Ovary (tissue), 9 donors: Measurements from ENCODE around the gene ACSL3. TPM values are rescaled to one million over a fixed set of nuclear protein-coding genes. Genes with fewer than 3 reads are reported as not detected.

ENCODE experiments used
- DNase-seq, 5 donors: peaks; one replicate each; pipeline ENCODE4 v3.0.0-alpha.2; 2019 to 2020
- H3K27ac ChIP-seq, 2 donors: fragments of 200-600 bp; one replicate each; pipeline versions ENCODE4 v1.5.1 to v1.8.0; 2019 to 2022
- H3K27me3 ChIP-seq: fragments of 200-600 bp; one replicate; pipeline ENCODE4 v1.8.0; 2022
- H3K36me3 ChIP-seq: fragments of 200-600 bp; sonication (generic); one replicate; pipeline ENCODE4 v1.5.1; 2019
- H3K4me1 ChIP-seq: one replicate; pipeline ENCODE4 v1.8.1; 2013; ENCODE audit warnings: mild to moderate bottlenecking, moderate library complexity; ENCODE audit not compliant: insufficient read depth
- H3K4me3 ChIP-seq: fragments of 200-600 bp; sonication (generic); one replicate; pipeline ENCODE4 v1.5.1; 2017
- H3K9me3 ChIP-seq, 2 donors: fragments of 200-600 bp in 1 of 2; sonication (generic) in 1 of 2; one replicate each; pipeline versions ENCODE4 v1.5.1 to v1.8.1; 2013 to 2019; ENCODE audit warnings: mild to moderate bottlenecking in 1 of 2, moderate library complexity in 1 of 2
- CTCF ChIP-seq, 3 donors: fragments of 450-650 bp in 2 of 3; fragments of 200-600 bp in 1 of 3; IDR thresholded peaks; one replicate each; pipeline versions ENCODE4 v1.5.1 to v1.8.0; 2016 to 2022; ENCODE audit warnings: antibody characterized with exemption in 3 of 3, mild to moderate bottlenecking in 1 of 3
- EP300 ChIP-seq: sonication (generic); formaldehyde crosslinking; IDR thresholded peaks from one replicate; pipeline ENCODE4 v1.6.1; 2017; ENCODE audit warnings: antibody characterized with exemption
- POLR2A ChIP-seq: fragments of 450-650 bp; IDR thresholded peaks from one replicate; pipeline ENCODE4 v1.6.1; 2017; ENCODE audit warnings: antibody characterized with exemption, mild to moderate bottlenecking, moderate library complexity
- WGBS, 3 donors: extraction: QIAGEN DNeasy Blood & Tissue Kit in 1 of 3; methylation state at CpG; one replicate each; pipeline versions ENCODE4 v1.1.5 to v1.1.7; 2013 to 2017; 5-methylcytosine and 5-hydroxymethylcytosine counted together
- intact Hi-C, 4 donors: fragments of 100-400 bp; cut with DNase I; formaldehyde crosslinking; loops; one replicate each; pipeline versions ENCODE4 v1.11.0 to v1.15.1; 2022 to 2023
- polyA plus RNA-seq, 2 donors: library from polyadenylated mRNA; stranded (reverse); fragments of 200-250 nt in 1 of 2; fragments of 350-450 nt in 1 of 2; fragmentation: Illumina TruSeq in 1 of 2; extraction: RNeasy Lipid Tissue Mini Kit (QIAGEN cat#74804) in 1 of 2; gene quantifications; one replicate each; pipeline ENCODE4 v1.2.3, GENCODE V29; 2013 to 2014
- total RNA-seq, 7 donors: library from RNA; depleted of rRNA in 2 of 7; stranded (reverse); fragments of >200 nt in 2 of 7; fragmentation: NEBNext Ultra II Directional in 3 of 7; extraction: Animal tissue kit (Norgen Biotek cat#: 25700) in 3 of 7; gene quantifications; one replicate each; pipeline versions ENCODE4 v1.1.0 to v1.2.4, GENCODE V29; 2016 to 2023
- donor health status: DM: no; HTN: no; CAD: no; lungs with moderate emphysema.
- donor health status: DM: no; HTN: no; CAD: no.
- donor health status: Bipolar disorder and iron deficiency.
- donor health status: DM: yes; HTN: yes; CAD: no.
- donor health status: DM: no; HTN: no; CAD: no.
- donor health status: DM: yes; HTN: yes; CAD: no.

Gene ACSL3
- total and polyA plus RNA-seq, 9 donors: 14.0 to 85.1 (median 46.0) TPM

- intact Hi-C loops: no loop called here
- H3K27me3 ChIP-seq: no peaks in the 10 kb centered on the region
- DNase-seq: no peak
- WGBS, 3 donors: 96 to 98% (median 97%) methylated on average over 5 of the region's 5 CpGs
- no peak overlapping the region for H3K4me3 ChIP-seq
- TF ChIP-seq POLR2A (no peak), CTCF (IDR thresholded peaks at IDR 0.05) (no peak), EP300 (no peak)
- no peaks in the 10 kb centered on the region for H3K36me3 ChIP-seq
- no peak overlapping the region for H3K27ac ChIP-seq
- H3K9me3 ChIP-seq: no peaks in the 10 kb centered on the region
- H3K4me1 ChIP-seq: peaks cover 3% of the 10 kb centered on the region
These were observed 17.6 kb downstream of the ACSL3 start for GRCh38 chr2:222878301-222878876.

- Histone ChIP-seq H3K4me1 (peaks cover 3% of the 10 kb centered on the region), H3K27me3 (no peaks in the 10 kb centered on the region), H3K9me3 (no peaks in the 10 kb centered on the region), H3K36me3 (no peaks in the 10 kb centered on the region), H3K4me3 (no peak overlapping the region), H3K27ac (no peak overlapping the region)
- 87 to 89% (median 89%) methylated on average over 10 of the region's 10 CpGs for WGBS, 3 donors
- intact Hi-C loops: no loop called here
- DNase-seq: no peak
- TF ChIP-seq CTCF (IDR thresholded peaks at IDR 0.05) (no peak), POLR2A (no peak), EP300 (no peak)
These were observed 18.2 kb downstream of the ACSL3 start for GRCh38 chr2:222878877-222879603.

- Histone ChIP-seq H3K9me3 (no peaks in the 10 kb centered on the region), H3K4me1 (peaks cover 3% of the 10 kb centered on the region), H3K27ac (no peak overlapping the region), H3K4me3 (no peak overlapping the region), H3K27me3 (no peaks in the 10 kb centered on the region), H3K36me3 (no peaks in the 10 kb centered on the region)
- intact Hi-C loops: no loop called here
- DNase-seq: no peak
- 80 to 91% (median 86%) methylated on average over 3 of the region's 3 CpGs for WGBS, 3 donors
- no peak for TF ChIP-seq CTCF (IDR thresholded peaks at IDR 0.05)
- TF ChIP-seq EP300: no peak
- TF ChIP-seq POLR2A: no peak
These were observed 18.7 kb downstream of the ACSL3 start for GRCh38 chr2:222879604-222879933.

GRCh38 chr2:222882484-222882928, 21.7 kb downstream of the ACSL3 start:
- intact Hi-C loops: no loop called here
- no peak for DNase-seq
- Histone ChIP-seq H3K4me3 (no peak overlapping the region), H3K27me3 (no peaks in the 10 kb centered on the region), H3K4me1 (peaks cover 10% of the 10 kb centered on the region), H3K27ac (no peak overlapping the region), H3K9me3 (no peaks in the 10 kb centered on the region), H3K36me3 (no peaks in the 10 kb centered on the region)
- WGBS, 3 donors: 92 to 96% (median 93%) methylated on average over 6 of the region's 6 CpGs
- TF ChIP-seq EP300 (no peak), POLR2A (no peak), CTCF (IDR thresholded peaks at IDR 0.05) (no peak)
